CD4-positive, alpha-beta T cell treated with Interleukin-17A for 1 hour (primary cell): ENCODE measurements around the gene PNLIP.
A peak's percentile ranks its signal among the peaks of the same experiment; 100 is the strongest.

Experiments
- DNase-seq: peaks from one replicate; pipeline ENCODE4 v3.0.0-alpha.2; 2020

Gene PNLIP

DNA sequence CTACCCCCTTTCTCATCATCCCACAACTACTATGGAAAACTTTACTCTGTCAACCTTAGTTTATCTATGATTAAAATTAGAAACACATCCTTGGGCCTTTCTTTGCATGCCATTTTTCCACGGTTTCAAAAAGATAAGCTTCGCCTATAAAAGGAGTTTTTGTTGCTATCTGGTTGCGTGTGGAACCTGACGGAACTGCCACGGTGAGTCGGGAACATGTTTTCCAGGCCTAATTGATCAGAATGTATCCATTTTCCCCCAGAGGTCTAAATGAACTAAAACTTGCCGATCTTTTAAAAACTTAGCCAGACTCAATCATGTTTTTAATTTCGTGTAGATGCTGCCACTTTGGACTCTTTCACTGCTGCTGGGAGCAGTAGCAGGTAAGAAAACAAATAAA lies at the start of gene PNLIP:
Gene PNLIP, plus strand, starts transcription at position 176 of the 400 bp plus-strand sequence. Its CDS starts 162 bp downstream, at position 338.
- no peak for DNase-seq

DNA sequence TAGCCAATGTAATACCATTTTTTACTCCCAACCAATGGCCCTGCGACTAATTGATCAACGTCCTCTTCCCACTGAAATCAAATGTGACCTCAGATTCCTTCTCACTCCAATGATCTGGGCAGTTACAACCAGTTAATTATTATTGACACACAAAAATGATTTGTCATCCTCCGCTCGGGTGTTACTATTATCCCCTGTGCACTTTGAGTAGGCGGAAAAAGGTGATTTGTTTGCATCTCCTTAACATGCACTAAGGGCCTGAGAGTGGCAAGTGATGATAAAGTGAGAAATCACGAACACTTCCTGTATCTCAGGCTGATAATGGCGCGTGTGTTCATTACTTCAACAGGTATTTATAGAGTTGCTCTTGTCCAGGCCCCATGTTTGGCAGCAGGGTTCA lies 40.9 kb upstream of the PNLIP start:
- DNase-seq: no peak

GRCh38 chr10:116510565-116510964 lies 35.2 kb upstream of the PNLIP start:
- DNase-seq: no peak

- no peak for DNase-seq
Measured at GRCh38 chr10:116511365-116511764, 34.4 kb upstream of the PNLIP start.

- DNase-seq: peak; percentile 26
Measured at GRCh38 chr10:116521424-116522290, 24.1 kb upstream of the PNLIP start.

DNA sequence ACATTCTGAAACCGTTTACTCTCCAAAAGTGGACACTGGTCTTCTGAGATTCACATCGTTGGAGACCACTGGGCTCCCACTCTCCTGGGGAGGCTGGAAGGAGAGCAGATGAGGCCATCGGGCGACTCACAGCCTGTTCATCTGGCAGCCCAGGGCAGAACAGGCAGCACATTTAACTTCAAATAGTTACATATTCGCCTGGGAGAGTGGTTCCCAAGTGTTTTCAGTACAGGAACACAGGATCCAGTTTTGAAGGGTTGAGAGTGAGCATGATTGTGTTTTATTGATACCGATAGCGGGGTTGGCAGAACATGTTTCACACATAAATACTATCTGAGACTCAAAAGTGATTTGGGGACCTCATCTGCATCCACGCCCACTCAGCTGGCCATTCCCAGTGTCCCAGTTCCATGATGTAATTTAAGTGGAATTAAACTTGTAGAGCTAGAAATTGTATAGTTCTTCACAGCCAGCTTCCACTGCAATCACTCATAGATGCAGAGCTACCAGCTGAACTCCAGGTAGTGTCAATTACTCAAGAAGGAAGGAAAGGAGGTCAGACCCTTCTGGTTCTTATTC lies 22.8 kb upstream of the PNLIP start:
- DNase-seq: no peak

GRCh38 chr10:116524736-116525135 lies 21.0 kb upstream of the PNLIP start:
- DNase-seq: no peak

DNA sequence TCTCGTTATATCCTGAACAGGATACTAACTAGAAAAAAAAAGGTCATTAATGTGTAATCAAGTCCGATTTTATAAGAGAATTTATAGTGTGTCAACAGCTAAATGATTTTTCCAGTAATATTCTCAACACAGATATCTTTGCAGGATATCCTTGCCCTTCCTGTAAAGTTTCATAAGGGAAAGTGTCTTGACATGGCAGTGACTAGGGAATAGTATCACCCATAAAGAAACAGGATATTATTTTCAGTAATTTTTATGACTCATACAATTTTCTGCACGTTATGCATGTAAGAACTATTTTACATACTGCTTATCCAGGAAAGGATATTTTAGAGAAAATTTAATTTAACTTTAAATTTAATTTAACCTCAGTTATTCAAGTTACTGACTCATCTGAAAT lies 19.5 kb upstream of the PNLIP start:
- DNase-seq: no peak

DNA sequence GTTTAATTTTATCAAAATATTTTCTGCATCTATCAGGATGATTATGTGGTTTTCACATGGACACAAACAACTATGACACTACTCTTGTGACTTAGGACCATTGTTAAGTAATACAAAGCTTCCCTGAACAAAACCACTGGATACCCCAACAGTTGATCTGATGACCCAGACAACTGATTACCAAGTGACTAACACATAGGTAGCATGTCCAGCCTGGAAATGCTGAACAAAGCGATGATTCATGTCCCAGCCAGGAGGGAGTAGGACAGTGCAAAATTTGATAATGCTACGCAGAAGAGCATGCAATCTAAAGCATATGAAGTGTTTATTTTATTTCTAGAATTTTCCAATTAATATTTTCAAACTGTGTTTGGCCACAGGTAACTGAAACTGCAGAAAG lies 8.9 kb upstream of the PNLIP start:
- DNase-seq: no peak

DNA sequence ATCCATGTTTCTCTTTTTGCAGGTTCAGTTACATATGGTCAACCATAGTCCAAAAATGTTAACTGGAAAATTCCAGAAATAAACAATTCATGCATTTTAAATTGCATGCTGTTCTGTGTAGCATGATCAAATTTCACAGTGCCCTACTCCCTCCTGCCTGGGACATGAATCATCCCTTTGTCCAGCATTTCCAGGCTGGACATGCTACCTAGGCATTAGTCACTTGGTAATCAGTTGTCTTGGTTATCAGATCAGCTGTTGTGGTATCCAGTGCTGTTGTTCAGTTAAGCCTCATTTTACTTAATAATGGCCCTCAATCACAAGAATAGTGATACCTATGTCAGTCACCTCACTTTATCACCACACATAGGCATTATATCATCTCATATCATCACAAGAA lies 7.3 kb upstream of the PNLIP start:
- DNase-seq: no peak

- no peak for DNase-seq
Measured at GRCh38 chr10:116538992-116539391, 6.7 kb upstream of the PNLIP start.

GRCh38 chr10:116540814-116541213 lies 4.9 kb upstream of the PNLIP start:
- DNase-seq: no peak

DNA sequence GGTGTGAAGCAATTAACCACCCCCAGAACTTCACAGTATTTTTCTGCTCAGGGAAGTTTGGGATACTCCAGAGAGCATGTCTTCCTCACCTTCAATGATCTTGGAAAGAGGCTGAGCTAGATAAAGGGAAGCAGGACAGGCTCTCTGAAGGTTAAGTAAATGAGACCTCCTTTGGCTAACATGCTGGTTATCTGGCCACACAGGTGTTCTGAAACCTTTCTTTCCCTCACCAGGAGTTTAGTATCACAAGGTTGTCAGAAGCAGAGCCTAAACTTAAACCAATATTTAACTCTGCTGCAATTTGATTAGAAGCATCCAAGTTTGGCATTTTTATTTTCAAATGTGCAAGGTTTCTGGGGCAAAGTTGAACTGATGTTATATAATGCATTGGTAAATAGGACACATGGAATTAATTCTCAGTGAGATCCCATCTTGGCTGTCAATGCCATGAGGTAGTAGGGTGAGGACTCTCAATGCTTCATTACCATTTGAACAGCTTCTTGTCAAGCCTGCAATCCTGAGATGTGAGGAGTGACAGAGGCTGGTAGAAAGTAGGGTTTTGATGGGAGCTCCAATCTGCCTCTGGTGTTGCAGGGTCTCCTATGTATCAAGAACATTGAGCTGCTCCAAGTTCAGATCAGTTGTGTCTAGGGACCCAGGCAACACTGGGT lies 3.6 kb upstream of the PNLIP start:
- no peak for DNase-seq

DNA sequence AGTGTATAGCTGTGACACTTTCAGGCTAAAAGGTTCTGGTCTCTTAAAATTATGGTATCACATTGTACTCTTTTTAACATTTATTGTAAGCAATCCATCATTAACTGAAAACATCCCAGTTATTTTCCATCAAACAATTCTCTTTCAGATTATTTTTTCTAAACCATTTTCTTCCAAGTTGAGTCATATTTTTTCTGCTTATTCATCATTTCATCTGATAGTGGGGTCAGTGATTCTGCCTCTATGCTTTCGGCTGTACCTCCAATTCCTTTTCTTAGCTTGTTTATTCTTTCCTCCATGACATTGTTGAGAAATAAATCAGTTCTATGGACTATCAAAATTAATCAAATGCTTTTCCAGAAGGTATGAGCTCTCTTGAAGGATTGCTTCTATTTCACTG lies 609 bp upstream of the PNLIP start:
- DNase-seq: no peak

GRCh38 chr10:116548301-116548700 lies 2.6 kb downstream of the PNLIP start:
- DNase-seq: no peak

GRCh38 chr10:116553378-116553980 lies 7.7 kb downstream of the PNLIP start:
- DNase-seq: no peak

GRCh38 chr10:116554628-116555027 lies 8.9 kb downstream of the PNLIP start:
- no peak for DNase-seq

DNA sequence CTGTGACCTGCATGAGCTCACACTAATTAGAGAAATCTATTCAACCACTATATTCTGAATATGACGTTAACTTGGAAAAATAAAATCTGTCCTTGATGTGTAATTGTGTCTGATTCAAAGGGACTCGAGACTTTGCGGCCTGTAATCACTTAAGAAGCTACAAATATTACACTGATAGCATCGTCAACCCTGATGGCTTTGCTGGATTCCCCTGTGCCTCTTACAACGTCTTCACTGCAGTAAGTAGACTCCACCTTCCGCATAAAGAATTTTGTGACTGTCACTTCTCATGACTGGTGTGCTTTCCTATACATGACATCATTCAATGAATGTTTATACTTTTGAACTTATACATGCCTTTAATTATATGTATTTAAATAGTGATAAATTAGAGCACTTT lies 10.1 kb downstream of the PNLIP start:
- no peak for DNase-seq

GRCh38 chr10:116557305-116557880 lies 11.7 kb downstream of the PNLIP start:
- DNase-seq: no peak

- DNase-seq: no peak
Measured at GRCh38 chr10:116565534-116565933, 19.8 kb downstream of the PNLIP start.

DNA sequence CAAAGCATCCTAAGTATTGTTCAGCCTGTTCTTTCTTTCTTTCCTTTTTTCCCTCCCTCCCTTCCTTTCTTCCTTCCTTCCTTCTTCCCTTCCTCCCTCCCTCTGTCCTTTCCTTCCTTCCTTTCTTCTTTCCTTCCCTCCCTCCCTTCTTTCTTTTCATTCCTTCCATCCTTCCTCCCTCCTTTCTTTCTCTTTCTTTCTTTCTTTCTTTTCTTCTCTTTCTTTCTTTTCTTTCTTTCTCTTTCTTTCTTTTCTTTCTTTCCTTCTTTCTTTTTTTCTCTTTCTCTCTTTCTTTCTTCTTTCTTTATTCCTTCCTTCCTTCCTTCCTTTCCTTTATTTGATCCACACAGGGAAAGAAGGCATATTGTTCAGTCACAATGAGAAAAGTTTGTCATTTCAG lies 21.2 kb downstream of the PNLIP start:
- DNase-seq: no peak

DNA sequence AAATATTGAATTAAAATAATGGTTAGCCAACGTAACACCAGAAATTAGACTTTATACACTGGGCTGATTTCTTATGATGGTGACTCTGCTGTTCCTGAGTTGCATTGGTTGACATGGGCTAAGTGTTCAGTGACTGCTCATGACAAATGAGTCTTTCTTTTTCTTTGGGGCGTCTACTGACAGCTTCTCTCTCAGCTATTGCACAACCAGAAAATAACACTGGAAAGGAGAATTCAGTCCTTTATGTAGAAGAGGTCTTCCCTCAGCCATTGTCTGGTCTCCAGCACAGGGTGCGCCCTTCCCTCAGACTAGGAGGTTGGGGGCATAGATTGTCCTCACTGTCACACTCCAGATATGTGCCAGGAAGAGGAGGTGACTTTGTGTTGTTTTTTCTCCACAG lies 21.6 kb downstream of the PNLIP start:
- DNase-seq: no peak

DNA sequence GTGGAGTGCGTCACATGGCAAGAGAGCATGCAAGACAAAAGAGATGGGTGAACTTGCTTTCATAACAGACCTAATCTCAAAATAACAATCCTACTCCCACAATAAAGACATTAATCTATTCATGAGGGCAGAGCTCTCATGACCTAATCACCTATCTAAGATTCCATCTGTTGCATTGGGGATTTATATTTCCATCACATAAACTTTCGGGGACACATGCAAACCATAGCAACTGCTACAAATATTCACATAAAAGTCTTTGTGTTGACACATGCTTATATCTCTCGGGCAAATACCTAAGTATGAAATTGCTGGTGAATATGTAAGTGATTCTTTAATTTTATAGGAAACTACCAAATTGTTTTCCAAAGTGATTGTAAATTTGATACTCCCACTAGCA lies 29.1 kb downstream of the PNLIP start:
- no peak for DNase-seq
